Suprapubic skin (tissue), 4 donors: Measurements from ENCODE around the gene ADAMTS16. TPM values are rescaled to one million over a fixed set of nuclear protein-coding genes. Genes with fewer than 3 reads are reported as not detected.

Source experiments
- DNase-seq, 2 donors: peaks; one replicate each; pipeline ENCODE4 v3.0.0-alpha.2; 2019; ENCODE audit warnings: low spot score in 2 of 2
- H3K27ac ChIP-seq: fragments of 200-600 bp; sonication (generic); one replicate; pipeline ENCODE4 v1.5.1; 2019
- H3K27me3 ChIP-seq: fragments of 200-600 bp; sonication (generic); one replicate; pipeline ENCODE4 v1.5.1; 2019
- H3K36me3 ChIP-seq: fragments of 200-600 bp; sonication (generic); one replicate; pipeline ENCODE4 v1.5.1; 2019
- H3K4me1 ChIP-seq: fragments of 200-600 bp; sonication (generic); one replicate; pipeline ENCODE4 v1.5.1; 2019
- H3K4me3 ChIP-seq: fragments of 200-600 bp; sonication (generic); one replicate; pipeline ENCODE4 v1.5.1; 2019; ENCODE audit warnings: mild to moderate bottlenecking
- H3K9me3 ChIP-seq: fragments of 200-600 bp; sonication (generic); one replicate; pipeline ENCODE4 v1.5.1; 2019
- CTCF ChIP-seq, 2 donors: fragments of 200-600 bp in 1 of 2; fragments of 450-650 bp in 1 of 2; sonication (generic) in 1 of 2; IDR thresholded peaks; one replicate each; pipeline ENCODE4 v1.5.1; 2016 to 2019; ENCODE audit warnings: antibody characterized with exemption in 2 of 2, mild to moderate bottlenecking in 1 of 2, moderate library complexity in 1 of 2
- EP300 ChIP-seq: sonication (generic); formaldehyde crosslinking; IDR thresholded peaks from one replicate; pipeline ENCODE4 v1.6.1; 2017; ENCODE audit warnings: antibody characterized with exemption
- POLR2A ChIP-seq, 2 donors: fragments of 450-650 bp; IDR thresholded peaks; one replicate each; pipeline ENCODE4 v1.6.1; 2017; ENCODE audit warnings: antibody characterized with exemption in 2 of 2, mild to moderate bottlenecking in 2 of 2, moderate library complexity in 2 of 2
- POLR2AphosphoS5 ChIP-seq, 3 donors: sonication (generic); formaldehyde crosslinking; IDR thresholded peaks; one replicate each; pipeline ENCODE4 v1.6.1; 2017; ENCODE audit warnings: antibody characterized with exemption in 3 of 3
- WGBS: methylation state at CpG from one replicate; pipeline ENCODE4 v1.1.5; 2018; 5-methylcytosine and 5-hydroxymethylcytosine counted together
- total RNA-seq, 4 donors: library from RNA; depleted of rRNA; stranded (reverse); fragments of >200 nt; gene quantifications; one replicate each; pipeline ENCODE4 v1.1.0, GENCODE V29; 2016

Gene ADAMTS16
- total RNA-seq, 4 donors from 2014 or later: 0.10 to 0.64 TPM; not detected in 2

DNA sequence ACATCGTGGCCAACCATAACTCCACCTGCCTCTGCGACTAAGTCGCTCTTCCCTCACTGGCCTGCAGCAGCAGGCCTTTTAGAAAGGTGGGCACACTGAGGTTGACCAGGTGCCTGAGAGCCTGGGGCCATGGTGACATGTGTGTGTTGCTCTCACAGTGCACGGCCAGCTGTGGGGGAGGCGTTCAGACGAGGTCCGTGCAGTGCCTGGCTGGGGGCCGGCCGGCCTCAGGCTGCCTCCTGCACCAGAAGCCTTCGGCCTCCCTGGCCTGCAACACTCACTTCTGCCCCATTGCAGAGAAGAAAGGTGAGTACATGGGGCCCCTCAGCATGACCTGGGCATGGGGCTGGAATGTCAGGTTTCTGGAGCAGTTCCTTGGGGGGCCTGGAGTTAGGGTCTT lies 177.8 kb downstream of the ADAMTS16 start:
- Histone ChIP-seq H3K4me1 (no peaks in the 10 kb centered on the region), H3K9me3 (no peaks in the 10 kb centered on the region), H3K27ac (no peak overlapping the region), H3K27me3 (no peaks in the 10 kb centered on the region), H3K4me3 (no peak overlapping the region), H3K36me3 (no peaks in the 10 kb centered on the region)
- 100% methylated on average over 2 of the region's 10 CpGs for WGBS
- TF ChIP-seq POLR2A (IDR thresholded peaks at IDR 0.05) (no peak), POLR2AphosphoS5 (IDR thresholded peaks at IDR 0.05) (no peak), EP300 (no peak), CTCF (IDR thresholded peaks at IDR 0.05) (no peak)
- DNase-seq: no peak

DNA sequence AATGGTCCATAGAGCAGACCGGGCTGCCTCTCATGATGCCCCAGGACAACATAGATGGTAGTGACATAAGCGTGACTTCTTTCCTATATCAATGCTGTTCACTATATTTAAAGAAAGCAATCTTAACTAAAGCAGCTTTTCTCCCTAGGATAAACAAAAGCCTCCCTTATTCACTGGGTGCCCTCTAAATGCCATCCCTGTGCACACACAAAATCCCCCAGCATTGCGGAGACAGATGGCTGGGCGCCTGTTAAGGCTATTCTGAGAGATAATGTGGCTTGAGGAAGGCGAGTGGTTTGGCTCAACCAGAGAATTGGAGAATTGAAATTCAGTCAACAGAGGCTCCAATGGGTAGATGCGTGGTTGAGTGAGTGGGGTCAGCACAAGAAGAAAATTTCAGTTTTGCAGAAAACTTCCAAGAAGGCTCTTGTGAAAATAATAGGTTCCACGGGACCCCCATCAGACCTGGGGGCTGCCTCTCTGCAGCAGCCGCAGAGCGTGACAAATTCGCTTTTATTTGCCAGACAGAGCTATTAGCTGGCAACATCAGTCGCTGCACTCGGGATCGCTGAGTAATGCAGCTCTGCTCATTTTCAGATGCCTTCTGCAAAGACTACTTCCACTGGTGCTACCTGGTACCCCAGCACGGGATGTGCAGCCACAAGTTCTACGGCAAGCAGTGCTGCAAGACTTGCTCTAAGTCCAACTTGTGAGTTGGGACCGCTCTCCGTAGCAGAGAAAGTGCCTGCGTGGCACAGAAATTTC lies 178.5 kb downstream of the ADAMTS16 start:
- DNase-seq: no peak
- no peaks in the 10 kb centered on the region for H3K27me3 ChIP-seq
- H3K9me3 ChIP-seq: no peaks in the 10 kb centered on the region
- H3K4me1 ChIP-seq: no peaks in the 10 kb centered on the region
- WGBS: 83% methylated on average over 15 of the region's 18 CpGs
- no peak overlapping the region for H3K27ac ChIP-seq
- TF ChIP-seq CTCF (IDR thresholded peaks at IDR 0.05): no peak
- no peak overlapping the region for H3K4me3 ChIP-seq
- H3K36me3 ChIP-seq: no peaks in the 10 kb centered on the region

DNA sequence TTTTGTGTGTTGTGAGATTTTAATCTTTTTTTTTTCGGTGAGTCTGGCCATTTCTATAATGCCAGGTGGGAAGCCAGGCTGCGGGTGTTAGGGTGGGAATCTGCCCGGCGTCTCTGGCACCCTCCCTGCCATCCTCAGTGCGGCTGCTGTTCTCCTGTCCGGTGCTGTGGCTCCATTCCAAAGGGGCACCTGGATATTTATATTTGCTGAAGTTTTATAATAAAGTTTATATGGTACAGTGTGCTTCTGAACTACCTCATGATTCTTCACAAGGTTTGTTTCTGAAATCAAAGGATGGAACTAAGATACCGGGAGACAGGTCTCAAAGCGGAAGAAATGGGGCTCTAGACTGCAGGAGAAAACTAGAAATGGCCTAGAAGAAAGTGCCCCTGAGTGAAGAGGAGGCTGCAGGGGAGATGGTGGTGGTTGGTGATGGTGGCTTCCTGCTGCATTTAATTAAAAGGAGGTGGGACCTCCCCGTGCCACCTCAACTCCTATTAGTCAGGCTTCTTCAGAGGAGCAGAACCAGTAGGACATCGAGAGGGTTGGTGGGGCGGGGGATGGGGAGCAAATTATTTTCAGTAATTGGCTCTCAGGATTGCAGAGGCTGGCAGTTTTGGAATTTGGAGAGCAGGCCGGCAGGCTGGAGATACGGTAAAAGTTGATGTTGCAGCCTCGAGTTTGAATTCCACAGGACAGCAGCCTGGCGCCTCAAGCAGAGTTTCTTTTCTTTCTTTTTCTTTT lies 180.1 kb downstream of the ADAMTS16 start:
- Histone ChIP-seq H3K4me3 (no peak overlapping the region), H3K36me3 (no peaks in the 10 kb centered on the region), H3K27me3 (no peaks in the 10 kb centered on the region), H3K9me3 (no peaks in the 10 kb centered on the region), H3K27ac (no peak overlapping the region), H3K4me1 (no peaks in the 10 kb centered on the region)
- no peak for DNase-seq
- 83% methylated on average over 15 of the region's 15 CpGs for WGBS
- TF ChIP-seq CTCF (IDR thresholded peaks at IDR 0.05): no peak
- TF ChIP-seq POLR2AphosphoS5 (IDR thresholded peaks at IDR 0.05): no peak

- no peaks in the 10 kb centered on the region for H3K9me3 ChIP-seq
- H3K4me3 ChIP-seq: no peak overlapping the region
- H3K27me3 ChIP-seq: no peaks in the 10 kb centered on the region
- H3K4me1 ChIP-seq: no peaks in the 10 kb centered on the region
- no peaks in the 10 kb centered on the region for H3K36me3 ChIP-seq
- WGBS: 93% methylated on average over 2 of the region's 2 CpGs
- DNase-seq: no peak
- H3K27ac ChIP-seq: no peak overlapping the region
- no peak for TF ChIP-seq CTCF (IDR thresholded peaks at IDR 0.05)
- TF ChIP-seq POLR2AphosphoS5 (IDR thresholded peaks at IDR 0.05): no peak
- no peak for TF ChIP-seq POLR2A (IDR thresholded peaks at IDR 0.05)
- TF ChIP-seq EP300: no peak
Measured at GRCh38 chr5:5321137-5321536, 181.0 kb downstream of the ADAMTS16 start.

GRCh38 chr5:5323551-5323950 lies 183.4 kb downstream of the ADAMTS16 start:
- Histone ChIP-seq H3K36me3 (no peaks in the 10 kb centered on the region), H3K27me3 (no peaks in the 10 kb centered on the region), H3K4me1 (no peaks in the 10 kb centered on the region), H3K9me3 (no peaks in the 10 kb centered on the region), H3K27ac (no peak overlapping the region), H3K4me3 (no peak overlapping the region)
- 96% methylated on average over 1 of the region's 2 CpGs for WGBS
- no peak for DNase-seq
- TF ChIP-seq POLR2AphosphoS5 (IDR thresholded peaks at IDR 0.05) (no peak), POLR2A (IDR thresholded peaks at IDR 0.05) (no peak), CTCF (IDR thresholded peaks at IDR 0.05) (no peak), EP300 (no peak)
